ENCODE results near the gene KRTAP10-12. TPM values are rescaled to one million over a fixed set of nuclear protein-coding genes. Genes with fewer than 3 reads are reported as not detected.

The KRTAP10-12 gene
- total RNA-seq, 4 donors from 2014 or later = not detected

GRCh38 chr21:44677881-44678280, 19.1 kb upstream of the KRTAP10-12 start:
- Histone ChIP-seq H3K27me3 (peaks cover 0 to 5% (median 0%) of the 10 kb centered on the region in 3 donors), H3K36me3 (no peaks in the 10 kb centered on the region), H3K4me3 (no peak overlapping the region), H3K27ac (no peak overlapping the region), H3K4me1 (no peaks in the 10 kb centered on the region), H3K9me3 (no peaks in the 10 kb centered on the region)
- ATAC-seq (no peak), DNase-seq (no peak)
- no peak for TF ChIP-seq CTCF (IDR thresholded peaks at IDR 0.05 in 4 of 5, conservative IDR thresholded peaks at IDR 0.05 in 1 of 5)
- TF ChIP-seq POLR2A (IDR thresholded peaks at IDR 0.05) = no peak
- intact Hi-C loops (cut with DNase I; ENCODE audit: low total_unique reads) (no loop called here), in situ Hi-C loops (cut with MboI; ENCODE audit: low sequenced_read_pairs in 4 of 4) (no loop called here)

GRCh38 chr21:44681152-44681551, 15.8 kb upstream of the KRTAP10-12 start:
- no peaks in the 10 kb centered on the region for H3K9me3 ChIP-seq
- in situ Hi-C loops (cut with MboI; ENCODE audit: low sequenced_read_pairs in 4 of 4) = no loop called here
- H3K27me3 ChIP-seq = peaks cover 4 to 9% (median 6%) of the 10 kb centered on the region in 3 donors
- H3K4me3 ChIP-seq = no peak overlapping the region
- ATAC-seq (no peak), DNase-seq (no peak)
- no peaks in the 10 kb centered on the region for H3K36me3 ChIP-seq
- intact Hi-C loops (cut with DNase I; ENCODE audit: low total_unique reads) = no loop called here
- no peak overlapping the region for H3K27ac ChIP-seq
- no peak for TF ChIP-seq CTCF (IDR thresholded peaks at IDR 0.05 in 4 of 5, conservative IDR thresholded peaks at IDR 0.05 in 1 of 5)
- TF ChIP-seq POLR2A (IDR thresholded peaks at IDR 0.05) = no peak
- H3K4me1 ChIP-seq = no peaks in the 10 kb centered on the region

GRCh38 chr21:44681861-44682579, 15.0 kb upstream of the KRTAP10-12 start, which contains the start of gene KRTAP12-1:
Gene KRTAP12-1 (minus strand): TSS chr21:44682163. CDS start chr21:44682123, 40 bp downstream.
- no peaks in the 10 kb centered on the region for H3K9me3 ChIP-seq
- H3K27me3 ChIP-seq = peaks cover 13 to 15% (median 14%) of the 10 kb centered on the region in 3 donors
- TF ChIP-seq POLR2A (IDR thresholded peaks at IDR 0.05) (no peak), CTCF (IDR thresholded peaks at IDR 0.05 in 4 of 5, conservative IDR thresholded peaks at IDR 0.05 in 1 of 5) (no peak)
- ATAC-seq = no peak
- no peaks in the 10 kb centered on the region for H3K36me3 ChIP-seq
- no peak within 1 kb of the TSS for H3K27ac ChIP-seq
- H3K4me1 ChIP-seq = no peaks in the 10 kb centered on the region
- no peak for DNase-seq
- intact Hi-C loops (cut with DNase I; ENCODE audit: low total_unique reads) (no loop called here), in situ Hi-C loops (cut with MboI; ENCODE audit: low sequenced_read_pairs in 4 of 4) (no loop called here)
- H3K4me3 ChIP-seq = no peak within 1 kb of the TSS

GRCh38 chr21:44682580-44683151, 14.3 kb upstream of the KRTAP10-12 start:
- no peaks in the 10 kb centered on the region for H3K36me3 ChIP-seq
- intact Hi-C loops (cut with DNase I; ENCODE audit: low total_unique reads) (no loop called here), in situ Hi-C loops (cut with MboI; ENCODE audit: low sequenced_read_pairs in 4 of 4) (no loop called here)
- H3K9me3 ChIP-seq = no peaks in the 10 kb centered on the region
- TF ChIP-seq POLR2A (IDR thresholded peaks at IDR 0.05) = no peak
- no peak for TF ChIP-seq CTCF (IDR thresholded peaks at IDR 0.05 in 4 of 5, conservative IDR thresholded peaks at IDR 0.05 in 1 of 5)
- ATAC-seq (no peak), DNase-seq (no peak)
- no peak overlapping the region for H3K27ac ChIP-seq
- peaks cover 19 to 20% (median 19%) of the 10 kb centered on the region in 3 donors for H3K27me3 ChIP-seq
- H3K4me1 ChIP-seq = no peaks in the 10 kb centered on the region
- H3K4me3 ChIP-seq = no peak overlapping the region
